HCT116 (cell line): ENCODE results near the gene UNKL. TPM values are rescaled to one million over a fixed set of nuclear protein-coding genes. Genes with fewer than 3 reads are reported as not detected.

Source experiments
- ATAC-seq: fragments of 200-7000 bp; cut with Tn5 transposase; 2 replicates; pipeline ENCODE4 v1.9.1; 2020; ENCODE audit warnings: mild to moderate bottlenecking, moderate library complexity
- BruUV-seq: library from RNA; stranded (reverse); fragments of 400-500 nt; replicated peaks from 2 replicates; lab custom pipeline; 2021; lab: Mats Ljungman, UMichigan
- CTCF ChIA-PET: fragments of 300-600 bp; sonication (Branson Sonifier 250); formaldehyde crosslinking; loops from one replicate; lab custom pipeline; 2021; ENCODE audit warnings: antibody characterized with exemption; lab: Charles Lee
- POLR2A ChIA-PET: fragments of 300-600, 350-600 bp; sonication (Branson Sonifier 250); formaldehyde crosslinking; loops from one replicate; lab custom pipeline; 2021; ENCODE audit warnings: antibody characterized with exemption; lab: Charles Lee
- RAD21 ChIA-PET, 2 experiments: fragments of 300-600 bp; sonication (Branson Sonifier 250); formaldehyde crosslinking; loops; one replicate each; lab custom pipeline; 2023; ENCODE audit warnings: low total read pairs in 2 of 2; ENCODE audit not compliant: uncharacterized antibody in 2 of 2, unreplicated experiment in 2 of 2, low non-redundant PET in 1 of 2; lab: Charles Lee
- DNase-seq: peaks from one replicate; pipeline ENCODE4 v3.0.0-alpha.2; 2010; ENCODE audit warnings: low read depth, low spot score
- H2AFZ ChIP-seq: fragments of 200-600 bp; shearing (Covaris generic), sonication (generic); 2 replicates; pipeline ENCODE4 v1.6.1; 2017; ENCODE audit warnings: low read depth, mixed run types, mixed read lengths, antibody characterized with exemption, low read length; ENCODE audit not compliant: poor library complexity, severe bottlenecking
- H3K27ac ChIP-seq: 2 replicates; pipeline ENCODE4 v1.5.1; 2012; ENCODE audit warnings: low read depth, low read length
- H3K27me3 ChIP-seq: fragments of 200-600 bp; sonication (generic); 2 replicates; pipeline ENCODE4 v1.6.1; 2016; ENCODE audit warnings: mixed run types, low read length, mixed read lengths; ENCODE audit not compliant: insufficient read depth
- H3K36me3 ChIP-seq, 2 experiments: fragments of 200-500 bp in 1 of 2; fragments of 200-600 bp in 1 of 2; sonication (Bioruptor generic) in 1 of 2; sonication (generic) in 1 of 2; 2 replicates each; pipeline versions ENCODE4 v1.5.1 to v1.6.1; 2014 to 2016; ENCODE audit warnings: low read length in 2 of 2, inconsistent platforms in 1 of 2, mixed read lengths in 1 of 2, mixed run types in 1 of 2; ENCODE audit not compliant: insufficient read depth in 2 of 2, control insufficient read depth in 1 of 2
- H3K4me1 ChIP-seq, 2 experiments: fragments of 200-600 bp in 1 of 2; sonication (generic) in 1 of 2; 2 replicates each; pipeline versions ENCODE4 v1.5.1 to v1.6.1; 2012 to 2017; ENCODE audit warnings: low read length in 2 of 2, inconsistent platforms in 1 of 2, mild to moderate bottlenecking in 1 of 2, mixed read lengths in 1 of 2, mixed run types in 1 of 2, moderate library complexity in 1 of 2; ENCODE audit not compliant: insufficient read depth in 2 of 2, control insufficient read depth in 1 of 2
- H3K4me2 ChIP-seq: fragments of 200-600 bp; sonication (generic); 2 replicates; pipeline ENCODE4 v1.6.1; 2017; ENCODE audit warnings: mixed run types, low read length, mixed read lengths
- H3K4me3 ChIP-seq, 2 experiments: fragments of 200-600 bp in 1 of 2; sonication (generic) in 1 of 2; replicated peaks in 1 of 2; 2 replicates each; pipeline ENCODE4 v1.5.1; 2011 to 2016; ENCODE audit warnings: low read length in 2 of 2, control low read depth in 1 of 2, low read depth in 1 of 2, mild to moderate bottlenecking in 1 of 2, mixed read lengths in 1 of 2, mixed run types in 1 of 2
- H3K79me2 ChIP-seq: fragments of 200-600 bp; sonication (generic); 2 replicates; pipeline ENCODE4 v1.6.1; 2017; ENCODE audit warnings: mild to moderate bottlenecking, mixed run types, low read length, moderate library complexity, mixed read lengths; ENCODE audit not compliant: insufficient read depth
- H3K9ac ChIP-seq: fragments of 200-600 bp; sonication (generic); 2 replicates; pipeline ENCODE4 v1.6.1; 2016; ENCODE audit warnings: low read length, mixed read lengths
- H3K9me2 ChIP-seq: fragments of 200-600 bp; sonication (generic), shearing (Covaris generic); 2 replicates; pipeline ENCODE4 v1.6.1; 2017; ENCODE audit warnings: mixed run types, mild to moderate bottlenecking, moderate library complexity; ENCODE audit not compliant: insufficient read depth
- H3K9me3 ChIP-seq, 2 experiments: fragments of 200-500 bp in 1 of 2; fragments of 200-600 bp in 1 of 2; sonication (Bioruptor generic) in 1 of 2; sonication (generic) in 1 of 2; 2 replicates each; pipeline ENCODE4 v1.6.1; 2014 to 2017; ENCODE audit warnings: low read length in 2 of 2, mixed read lengths in 2 of 2, inconsistent platforms in 1 of 2, low read depth in 1 of 2, mild to moderate bottlenecking in 1 of 2, mixed run types in 1 of 2, moderate library complexity in 1 of 2; ENCODE audit not compliant: control insufficient read depth in 1 of 2, insufficient read depth in 1 of 2
- H4K20me1 ChIP-seq: fragments of 200-600 bp; sonication (generic), shearing (Covaris generic); 2 replicates; pipeline ENCODE4 v1.6.1; 2017; ENCODE audit warnings: mixed run types, mild to moderate bottlenecking, moderate library complexity; ENCODE audit not compliant: insufficient read depth
- CBX3 ChIP-seq: IDR thresholded peaks from 2 replicates; pipeline ENCODE4 v1.6.1; 2012; ENCODE audit warnings: low read depth
- ELF1 ChIP-seq: IDR thresholded peaks from 2 replicates; pipeline ENCODE4 v1.6.1; 2012; ENCODE audit warnings: low read depth, borderline replicate concordance
- FOSL1 ChIP-seq: IDR thresholded peaks from 2 replicates; pipeline ENCODE4 v1.6.1; 2012; ENCODE audit warnings: low read depth
- SP1 ChIP-seq: IDR thresholded peaks from 2 replicates; pipeline ENCODE4 v1.6.1; 2012; ENCODE audit warnings: low read depth
- TCF7L2 ChIP-seq: IDR thresholded peaks from 2 replicates; pipeline ENCODE4 v1.7.0; 2011; ENCODE audit warnings: borderline replicate concordance, inconsistent platforms; ENCODE audit not compliant: insufficient read depth, insufficient read length; ENCODE audit errors: extremely low read depth
- YY1 ChIP-seq: IDR thresholded peaks from 2 replicates; pipeline ENCODE4 v1.6.1; 2011; ENCODE audit warnings: low read length, low read depth, moderate library complexity, mild to moderate bottlenecking; ENCODE audit not compliant: insufficient replicate concordance; ENCODE audit errors: extremely low read depth
- ZFX ChIP-seq: fragments of 450-650 bp; IDR thresholded peaks from 2 replicates; pipeline ENCODE4 v1.6.1; 2017
- ZNF274 ChIP-seq: fragments of 200-500 bp; sonication (Bioruptor generic); IDR thresholded peaks from 2 replicates; pipeline ENCODE4 v1.6.1; 2014; ENCODE audit warnings: mild to moderate bottlenecking, low read depth, low read length, inconsistent platforms
- intact Hi-C: fragments of 100-400 bp; cut with micrococcal nuclease; formaldehyde crosslinking; loops from 2 replicates; pipeline ENCODE4 v1.10.0; 2022
- total RNA-seq: library from RNA; stranded (reverse); gene quantifications from one replicate; pipeline ENCODE4 v1.2.1, GENCODE V29; 2021; ENCODE audit not compliant: unreplicated experiment
- TF ChIP-seq, protein P1 (sequence below): IDR thresholded peaks from 2 replicates; pipeline ENCODE4 v1.6.1; 2012
- TF ChIP-seq, protein P2 (sequence below): IDR thresholded peaks from 2 replicates; pipeline ENCODE4 v1.6.1; 2011; ENCODE audit warnings: mild to moderate bottlenecking, low read length, moderate library complexity; ENCODE audit not compliant: insufficient replicate concordance; ENCODE audit errors: extremely low read depth

UNKL gene
- total RNA-seq, 1 experiment from 2014 or later = 24.9 TPM

DNA sequence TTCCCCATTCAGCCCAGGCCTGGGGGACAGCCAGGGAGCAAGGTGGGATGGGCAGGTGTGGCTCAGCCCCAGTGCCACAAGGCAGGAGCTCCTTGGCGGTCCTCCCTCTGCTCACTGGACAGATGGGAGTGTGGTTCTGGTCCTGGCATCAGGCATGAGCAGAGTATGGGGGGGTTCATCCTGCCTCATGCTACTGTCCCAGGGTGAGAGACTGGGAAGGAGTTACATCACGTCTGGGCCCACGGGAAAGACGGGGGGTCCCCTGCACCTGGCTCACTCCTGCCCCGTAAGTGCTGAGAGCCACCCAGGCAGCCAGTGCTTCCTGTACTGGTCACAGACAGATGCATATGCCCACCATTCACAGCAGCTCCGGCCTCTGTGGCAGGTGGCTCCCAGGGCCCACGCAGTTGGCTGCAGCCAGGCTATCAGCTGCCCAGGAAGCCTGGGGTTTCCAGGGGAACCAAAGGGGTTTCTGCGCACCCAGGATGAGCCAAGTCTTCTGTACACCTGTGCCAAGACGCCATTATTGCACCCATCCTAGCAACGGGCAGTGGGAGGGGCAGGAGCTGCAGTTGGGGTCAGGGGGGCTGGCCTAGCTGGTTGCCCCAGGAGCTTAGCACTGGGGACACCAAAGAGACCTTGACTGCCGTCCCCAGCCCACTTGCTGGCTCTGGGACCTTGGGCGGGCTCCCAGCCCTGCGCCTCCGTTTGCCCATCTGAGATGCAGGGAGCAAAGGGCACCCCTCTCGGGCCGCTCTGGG, 79.1 kb downstream of the UNKL start:
- no TSS peak for BruUV-seq
- CTCF ChIA-PET = no interaction called here
- intact Hi-C loops = no loop called here

More for the DNA sequence above, 79.1 kb downstream of the UNKL start:
- ChIA-PET RAD21 (no interaction called here), POLR2A (no interaction called here)
- Histone ChIP-seq H3K36me3 (no peaks in the 10 kb centered on the region), H3K9me3 (no peaks in the 10 kb centered on the region; a peak in 1 of 4 replicates), H3K27ac (no peak overlapping the region), H3K9ac (no peak overlapping the region), H4K20me1 (no peaks in the 10 kb centered on the region), H2AFZ (no peak overlapping the region), H3K4me1 (peaks cover 17 to 34% of the 10 kb centered on the region in 2 experiments; a peak in 3 of 4 replicates), H3K4me3 (no peak overlapping the region), H3K4me2 (no peak overlapping the region), H3K27me3 (no peaks in the 10 kb centered on the region), H3K9me2 (no peaks in the 10 kb centered on the region), H3K79me2 (no peaks in the 10 kb centered on the region)
- DNase-seq (no peak), ATAC-seq (no peak)
- TF ChIP-seq CBX3 (no peak), SP1 (no peak), ZFX (no peak), YY1 (no peak), TCF7L2 (no peak), ZNF274 (no peak), FOSL1 (no peak), ELF1 (no peak)
- TF ChIP-seq, protein P1, sequence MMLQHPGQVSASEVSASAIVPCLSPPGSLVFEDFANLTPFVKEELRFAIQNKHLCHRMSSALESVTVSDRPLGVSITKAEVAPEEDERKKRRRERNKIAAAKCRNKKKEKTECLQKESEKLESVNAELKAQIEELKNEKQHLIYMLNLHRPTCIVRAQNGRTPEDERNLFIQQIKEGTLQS = no peak
- TF ChIP-seq, protein P2, sequence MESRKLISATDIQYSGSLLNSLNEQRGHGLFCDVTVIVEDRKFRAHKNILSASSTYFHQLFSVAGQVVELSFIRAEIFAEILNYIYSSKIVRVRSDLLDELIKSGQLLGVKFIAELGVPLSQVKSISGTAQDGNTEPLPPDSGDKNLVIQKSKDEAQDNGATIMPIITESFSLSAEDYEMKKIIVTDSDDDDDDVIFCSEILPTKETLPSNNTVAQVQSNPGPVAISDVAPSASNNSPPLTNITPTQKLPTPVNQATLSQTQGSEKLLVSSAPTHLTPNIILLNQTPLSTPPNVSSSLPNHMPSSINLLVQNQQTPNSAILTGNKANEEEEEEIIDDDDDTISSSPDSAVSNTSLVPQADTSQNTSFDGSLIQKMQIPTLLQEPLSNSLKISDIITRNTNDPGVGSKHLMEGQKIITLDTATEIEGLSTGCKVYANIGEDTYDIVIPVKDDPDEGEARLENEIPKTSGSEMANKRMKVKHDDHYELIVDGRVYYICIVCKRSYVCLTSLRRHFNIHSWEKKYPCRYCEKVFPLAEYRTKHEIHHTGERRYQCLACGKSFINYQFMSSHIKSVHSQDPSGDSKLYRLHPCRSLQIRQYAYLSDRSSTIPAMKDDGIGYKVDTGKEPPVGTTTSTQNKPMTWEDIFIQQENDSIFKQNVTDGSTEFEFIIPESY = no peak
